Esophagus muscularis mucosa (tissue), 4 donors: Measurements from ENCODE around the gene PAFAH1B2. TPM values are rescaled to one million over a fixed set of nuclear protein-coding genes. Genes with fewer than 3 reads are reported as not detected.
A peak's percentile ranks its signal among the peaks of the same experiment; 100 is the strongest.

Experiments
- DNase-seq: peaks from one replicate; pipeline ENCODE4 v3.0.0-alpha.2; 2017; ENCODE audit errors: extremely low spot score
- H3K27ac ChIP-seq, 4 donors: fragments of 200-600 bp; sonication (generic); replicated peaks in 1 of 4; 1 replicate in 3 of 4; 2 replicates in 1 of 4; pipeline ENCODE4 v1.5.1; 2016 to 2019; ENCODE audit warnings: mild to moderate bottlenecking in 1 of 4
- H3K27me3 ChIP-seq, 4 donors: fragments of 200-600 bp; sonication (generic); one replicate each; pipeline versions ENCODE4 v1.5.1 to v1.6.0; 2016 to 2019
- H3K36me3 ChIP-seq, 4 donors: fragments of 200-600 bp; sonication (generic); one replicate each; pipeline ENCODE4 v1.5.1; 2016 to 2019
- H3K4me1 ChIP-seq, 4 donors: fragments of 200-600 bp; sonication (generic); one replicate each; pipeline ENCODE4 v1.5.1; 2016 to 2019
- H3K4me3 ChIP-seq, 4 donors: fragments of 200-600 bp; sonication (generic); 1 replicate in 2 of 4; 2 replicates in 2 of 4; pipeline ENCODE4 v1.5.1; 2016 to 2019; ENCODE audit warnings: mild to moderate bottlenecking in 4 of 4, moderate library complexity in 1 of 4
- H3K9me3 ChIP-seq, 4 donors: fragments of 200-600 bp; sonication (generic); 1 replicate in 3 of 4; 2 replicates in 1 of 4; pipeline ENCODE4 v1.5.1; 2016 to 2019
- CTCF ChIP-seq, 3 experiments: fragments of 200-600 bp in 2 of 3; fragments of 450-650 bp in 1 of 3; sonication (generic) in 2 of 3; IDR thresholded peaks; one replicate each; pipeline ENCODE4 v1.5.1; 2017 to 2019; ENCODE audit warnings: antibody characterized with exemption in 3 of 3, mild to moderate bottlenecking in 2 of 3, moderate library complexity in 1 of 3
- EP300 ChIP-seq: sonication (generic); formaldehyde crosslinking; IDR thresholded peaks from one replicate; pipeline ENCODE4 v1.6.1; 2017; ENCODE audit warnings: antibody characterized with exemption
- POLR2A ChIP-seq: fragments of 450-650 bp; IDR thresholded peaks from one replicate; pipeline ENCODE4 v1.6.1; 2017; ENCODE audit warnings: antibody characterized with exemption, moderate library complexity, mild to moderate bottlenecking, low read depth
- POLR2AphosphoS5 ChIP-seq, 2 donors: sonication (generic); formaldehyde crosslinking; IDR thresholded peaks; one replicate each; pipeline ENCODE4 v1.6.1; 2017; ENCODE audit warnings: antibody characterized with exemption in 2 of 2
- WGBS: methylation state at CpG from one replicate; pipeline ENCODE4 v1.1.5; 2018; 5-methylcytosine and 5-hydroxymethylcytosine counted together
- intact Hi-C: fragments of 100-400 bp; cut with DNase I; formaldehyde crosslinking; loops from one replicate; pipeline ENCODE4 v1.15.1; 2023
- total RNA-seq, 4 donors: library from RNA; depleted of rRNA; stranded (reverse); fragments of >200 nt; gene quantifications; one replicate each; pipeline versions ENCODE4 v1.1.0 to v1.2.1, GENCODE V29; 2016

PAFAH1B2 gene
- total RNA-seq, 4 donors from 2014 or later = 40.3 to 63.0 (median 47.4) TPM

DNA sequence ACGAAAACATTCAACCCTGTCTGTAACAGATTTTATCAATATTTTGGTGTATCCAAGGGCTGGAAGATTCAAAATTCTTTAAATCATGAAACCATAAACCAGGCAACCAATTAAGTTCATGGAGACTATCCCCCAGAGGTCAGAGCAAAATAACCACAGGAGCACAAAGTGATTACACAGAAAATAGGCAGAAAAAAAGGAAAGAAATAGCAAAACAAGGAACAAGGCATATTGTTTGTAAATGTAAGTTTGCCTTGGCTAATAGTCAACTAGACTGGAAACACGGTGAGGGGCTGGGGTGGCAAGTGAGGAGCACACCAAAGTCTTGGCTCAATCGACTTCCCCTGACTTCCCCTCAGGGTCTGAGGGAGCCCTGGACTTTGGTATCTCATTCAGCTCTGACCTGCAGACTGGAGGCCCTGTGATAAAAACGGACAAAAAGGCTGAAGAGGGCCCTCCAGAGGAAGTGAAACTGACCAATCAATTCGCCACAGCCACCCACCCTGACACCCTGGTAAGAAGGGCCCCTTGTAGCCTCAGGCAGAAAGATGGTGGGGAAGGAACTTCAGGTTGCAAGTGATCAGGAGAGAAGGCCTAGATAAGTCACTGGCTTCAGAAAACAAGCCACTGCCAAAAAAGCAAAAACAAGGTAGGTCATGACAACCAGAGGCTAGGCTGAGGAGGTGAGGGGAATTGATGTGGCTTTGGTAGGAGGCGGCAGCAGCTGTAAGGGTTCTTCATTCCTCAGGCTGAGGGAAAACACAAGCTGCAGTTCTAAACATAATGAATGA lies 47.7 kb upstream of the PAFAH1B2 start:
- DNase-seq = no peak
- H3K4me1 ChIP-seq = peaks cover 32 to 75% (median 68%) of the 10 kb centered on the region in 4 donors
- peak in 1 of 2 donors; percentile 7 for TF ChIP-seq POLR2AphosphoS5 (IDR thresholded peaks at IDR 0.05)
- no peak for TF ChIP-seq POLR2A
- peak overlapping the region; percentile 98 to 99 (median 99) for H3K27ac ChIP-seq
- no peaks in the 10 kb centered on the region for H3K9me3 ChIP-seq
- H3K27me3 ChIP-seq = no peaks in the 10 kb centered on the region
- WGBS = 37% methylated on average over 6 of the region's 6 CpGs
- intact Hi-C loops = loop anchor here (5.0 kb wide), 1 partner anchor 131 kb away; no protein-coding TSS in a partner anchor
- peak overlapping the region; percentile 82 to 92 (median 88) for H3K4me3 ChIP-seq
- no peaks in the 10 kb centered on the region for H3K36me3 ChIP-seq

- peak overlapping the region; percentile 82 to 92 (median 88) for H3K4me3 ChIP-seq
- H3K36me3 ChIP-seq = no peaks in the 10 kb centered on the region
- no peaks in the 10 kb centered on the region for H3K27me3 ChIP-seq
- TF ChIP-seq CTCF (IDR thresholded peaks at IDR 0.05) = no peak
- no peak for TF ChIP-seq POLR2A
- no peak for TF ChIP-seq POLR2AphosphoS5 (IDR thresholded peaks at IDR 0.05)
- no peak for TF ChIP-seq EP300
- H3K9me3 ChIP-seq = no peaks in the 10 kb centered on the region
- DNase-seq = no peak
- peak overlapping the region; percentile 98 to 99 (median 99) for H3K27ac ChIP-seq
- peaks cover 32 to 69% (median 64%) of the 10 kb centered on the region in 4 donors for H3K4me1 ChIP-seq
- WGBS = 32% methylated on average over 6 of the region's 6 CpGs
- intact Hi-C loops = loop anchor here (5.0 kb wide), 1 partner anchor 130 kb away; no protein-coding TSS in a partner anchor
These were observed 47.1 kb upstream of the PAFAH1B2 start for GRCh38 chr11:117097014-117097388.

GRCh38 chr11:117097389-117098268 lies 46.5 kb upstream of the PAFAH1B2 start:
- TF ChIP-seq POLR2A (no peak), POLR2AphosphoS5 (IDR thresholded peaks at IDR 0.05) (peak; percentile 23 to 29)
- Histone ChIP-seq H3K27me3 (no peaks in the 10 kb centered on the region), H3K27ac (peak overlapping the region; percentile 98 to 99 (median 99)), H3K9me3 (no peaks in the 10 kb centered on the region), H3K4me1 (peaks cover 32 to 63% (median 57%) of the 10 kb centered on the region in 4 donors), H3K4me3 (peak overlapping the region; percentile 82 to 92 (median 88)), H3K36me3 (no peaks in the 10 kb centered on the region)
- intact Hi-C loops = loop anchor here (5.0 kb wide), 1 partner anchor 130 kb away; no protein-coding TSS in a partner anchor
- 1% methylated on average over 19 of the region's 65 CpGs for WGBS
- DNase-seq = no peak

GRCh38 chr11:117098269-117099232 lies 45.5 kb upstream of the PAFAH1B2 start, which contains the start of gene SIK3:
SIK3 (minus strand) TSS chr11:117098428; CDS start chr11:117098415, 13 bp downstream.
- H3K36me3 ChIP-seq = no peaks in the 10 kb centered on the region
- TF ChIP-seq POLR2A (peak; percentile 52), POLR2AphosphoS5 (IDR thresholded peaks at IDR 0.05) (peak; percentile 87 to 89), CTCF (IDR thresholded peaks at IDR 0.05) (peak; percentile 47 to 64 (median 57)), EP300 (peak; percentile 58)
- intact Hi-C loops = loop anchor here (5.0 kb wide), 1 partner anchor 129 kb away; no protein-coding TSS in a partner anchor
- peaks cover 32 to 53% (median 48%) of the 10 kb centered on the region in 4 donors for H3K4me1 ChIP-seq
- no peaks in the 10 kb centered on the region for H3K27me3 ChIP-seq
- DNase-seq = peak; percentile 98
- H3K4me3 ChIP-seq = peak within 1 kb of the TSS; percentile 82 to 92 (median 88)
- no peaks in the 10 kb centered on the region for H3K9me3 ChIP-seq
- H3K27ac ChIP-seq = peak within 1 kb of the TSS; percentile 98 to 99 (median 99)
- 2% methylated on average over 8 of the region's 78 CpGs for WGBS
